ENCODE data around the gene SH3BGR.

SH3BGR gene

DNA sequence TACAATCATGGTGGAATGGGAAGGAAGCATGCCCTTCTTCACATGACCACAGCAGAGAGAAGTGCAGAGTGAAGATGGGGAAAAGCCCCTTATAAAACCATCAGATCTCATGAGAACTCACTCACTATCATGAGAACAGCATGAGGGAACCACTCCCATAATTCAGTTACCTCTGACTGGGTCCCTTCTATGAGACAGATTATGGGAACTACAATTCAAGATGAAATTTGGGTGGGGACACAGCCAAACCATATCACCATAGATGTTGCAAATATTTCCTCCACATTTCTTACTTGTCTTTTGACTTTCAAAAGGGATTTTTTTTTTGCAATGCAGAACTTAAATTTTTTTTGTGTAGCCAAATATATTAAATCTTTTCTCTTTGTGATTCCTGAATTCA lies 14.8 kb downstream of the SH3BGR start:
- Histone ChIP-seq H3K27ac (no peak overlapping the region), H3K36me3 (no peaks in the 10 kb centered on the region), H3K27me3 (ENCODE audit: insufficient read depth, low read depth, severe bottlenecking) (no peaks in the 10 kb centered on the region), H3K9me3 (ENCODE audit: severe bottlenecking) (no peaks in the 10 kb centered on the region), H3K4me3 (ENCODE audit: low read depth, low read length) (no peak overlapping the region)
- no peak for DNase-seq
- TF ChIP-seq CTCF (IDR thresholded peaks at IDR 0.05; ENCODE audit: low read depth, low read length): no peak

DNA sequence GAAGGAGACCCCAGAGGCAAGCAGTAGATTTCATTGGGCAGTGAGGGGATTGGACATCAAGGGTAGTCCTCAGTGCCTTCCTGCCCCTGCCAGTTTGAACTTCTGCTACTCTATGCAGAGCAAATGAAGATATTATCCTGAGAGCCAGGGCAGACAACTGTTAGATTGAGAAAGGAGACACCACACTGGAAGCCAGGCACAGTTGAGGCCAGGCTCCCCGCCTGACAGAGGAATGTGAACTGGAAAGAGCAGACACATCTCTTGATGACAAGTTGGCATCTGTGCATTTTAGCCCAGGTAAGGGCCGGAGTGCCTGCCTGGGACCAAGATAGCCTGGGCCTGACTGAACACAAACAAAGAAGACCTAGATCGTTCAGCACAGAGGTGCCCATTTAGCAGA lies 16.0 kb downstream of the SH3BGR start:
- Histone ChIP-seq H3K27ac (no peak overlapping the region), H3K4me3 (ENCODE audit: low read depth, low read length) (no peak overlapping the region), H3K9me3 (ENCODE audit: severe bottlenecking) (no peaks in the 10 kb centered on the region), H3K36me3 (no peaks in the 10 kb centered on the region), H3K27me3 (ENCODE audit: insufficient read depth, low read depth, severe bottlenecking) (no peaks in the 10 kb centered on the region)
- no peak for TF ChIP-seq CTCF (IDR thresholded peaks at IDR 0.05; ENCODE audit: low read depth, low read length)
- no peak for DNase-seq

- Histone ChIP-seq H3K27ac (no peak overlapping the region), H3K27me3 (ENCODE audit: insufficient read depth, low read depth, severe bottlenecking) (no peaks in the 10 kb centered on the region), H3K9me3 (ENCODE audit: severe bottlenecking) (no peaks in the 10 kb centered on the region), H3K4me3 (ENCODE audit: low read depth, low read length) (no peak overlapping the region), H3K36me3 (no peaks in the 10 kb centered on the region)
- no peak for DNase-seq
- TF ChIP-seq CTCF (IDR thresholded peaks at IDR 0.05; ENCODE audit: low read depth, low read length): no peak
Measured at GRCh38 chr21:39468559-39468958, 16.8 kb downstream of the SH3BGR start.

- Histone ChIP-seq H3K27ac (no peak overlapping the region), H3K4me3 (ENCODE audit: low read depth, low read length) (no peak overlapping the region), H3K27me3 (ENCODE audit: insufficient read depth, low read depth, severe bottlenecking) (no peaks in the 10 kb centered on the region), H3K9me3 (ENCODE audit: severe bottlenecking) (no peaks in the 10 kb centered on the region), H3K36me3 (no peaks in the 10 kb centered on the region)
- no peak for DNase-seq
- no peak for TF ChIP-seq CTCF (IDR thresholded peaks at IDR 0.05; ENCODE audit: low read depth, low read length)
Measured at GRCh38 chr21:39471598-39471997, 19.8 kb downstream of the SH3BGR start.

DNA sequence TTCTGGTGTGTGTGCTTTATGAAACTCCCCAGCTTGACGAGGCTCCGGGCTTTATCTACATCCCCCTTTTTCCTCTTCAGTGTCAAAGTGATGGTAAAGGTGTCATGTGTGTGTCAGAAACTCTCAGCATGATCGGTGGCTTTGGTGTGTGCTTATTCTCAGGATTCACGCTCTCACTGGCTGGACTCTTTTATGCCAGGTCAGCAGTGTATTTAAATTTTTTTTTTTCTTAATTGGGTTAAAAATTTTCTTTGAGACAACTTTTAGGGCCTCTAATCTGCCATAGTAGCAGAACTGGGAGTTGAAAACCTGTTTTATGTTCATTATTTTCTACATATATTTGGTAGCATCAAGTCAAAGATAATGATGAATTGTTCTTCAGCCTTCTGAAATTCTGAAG lies 21.0 kb downstream of the SH3BGR start:
- no peak for TF ChIP-seq CTCF (IDR thresholded peaks at IDR 0.05; ENCODE audit: low read depth, low read length)
- Histone ChIP-seq H3K36me3 (no peaks in the 10 kb centered on the region), H3K4me3 (ENCODE audit: low read depth, low read length) (no peak overlapping the region), H3K27me3 (ENCODE audit: insufficient read depth, low read depth, severe bottlenecking) (no peaks in the 10 kb centered on the region), H3K9me3 (ENCODE audit: severe bottlenecking) (no peaks in the 10 kb centered on the region), H3K27ac (no peak overlapping the region)
- no peak for DNase-seq

GRCh38 chr21:39474611-39475010 lies 22.8 kb downstream of the SH3BGR start:
- DNase-seq: no peak
- Histone ChIP-seq H3K4me3 (ENCODE audit: low read depth, low read length) (no peak overlapping the region), H3K27ac (no peak overlapping the region), H3K36me3 (no peaks in the 10 kb centered on the region), H3K27me3 (ENCODE audit: insufficient read depth, low read depth, severe bottlenecking) (no peaks in the 10 kb centered on the region), H3K9me3 (ENCODE audit: severe bottlenecking) (no peaks in the 10 kb centered on the region)
- TF ChIP-seq CTCF (IDR thresholded peaks at IDR 0.05; ENCODE audit: low read depth, low read length): no peak

Measured in WERI-Rb-1 (cell line).